HAP-1 (cell line): ENCODE results near the gene TMED3.

Source experiments
- DNase-seq, 2 experiments: peaks; one replicate each; pipeline ENCODE4 v3.0.0-alpha.2; 2016 to 2020; ENCODE audit warnings: low spot score in 2 of 2
- H3K27me3 ChIP-seq: fragments of 250-450 bp; sonication (Bioruptor Pico); 2 replicates; pipeline ENCODE4 v1.5.1; 2020; ENCODE audit warnings: low read depth, mild to moderate bottlenecking, moderate library complexity
- H3K36me3 ChIP-seq: fragments of 250-450 bp; sonication (Bioruptor Pico); replicated peaks from 2 replicates; pipeline ENCODE4 v1.5.1; 2020; ENCODE audit warnings: mild to moderate bottlenecking
- H3K4me1 ChIP-seq: fragments of 250-450 bp; sonication (Bioruptor Pico); 2 replicates; pipeline ENCODE4 v1.5.1; 2020; ENCODE audit warnings: mild to moderate bottlenecking
- H3K4me3 ChIP-seq: fragments of 250-450 bp; sonication (Bioruptor Pico); 2 replicates; pipeline ENCODE4 v1.5.1; 2020; ENCODE audit warnings: mild to moderate bottlenecking, moderate library complexity
- H3K9me3 ChIP-seq: fragments of 250-450 bp; sonication (Bioruptor Pico); 2 replicates; pipeline ENCODE4 v1.5.1; 2020; ENCODE audit warnings: mild to moderate bottlenecking, moderate library complexity
- in situ Hi-C: fragments of 300-500 bp; cut with MboI; formaldehyde crosslinking; loops from 3 replicates; pipeline ENCODE4 v1.14.3; 2020; ENCODE audit warnings: low sequenced_read_pairs, inconsistent platforms, mixed read lengths

TMED3 gene

GRCh38 chr15:79310985-79311900, at the start of gene TMED3:
TSS of gene TMED3 (plus strand) at chr15:79311112. CDS start at chr15:79311250, 138 bp downstream.
- in situ Hi-C loops = no loop called here
- Histone ChIP-seq H3K4me1 (peaks cover 14% of the 10 kb centered on the region), H3K27me3 (peaks cover 39% of the 10 kb centered on the region), H3K36me3 (peaks cover 42% of the 10 kb centered on the region), H3K9me3 (no peaks in the 10 kb centered on the region), H3K4me3 (peak within 1 kb of the TSS; percentile 94)
- peak; percentile 95 to 96 for DNase-seq

- no peak overlapping the region for H3K4me3 ChIP-seq
- no peaks in the 10 kb centered on the region for H3K4me1 ChIP-seq
- in situ Hi-C loops = no loop called here
- no peaks in the 10 kb centered on the region; the same call in 1 of the 2 replicates for H3K9me3 ChIP-seq
- no peaks in the 10 kb centered on the region for H3K36me3 ChIP-seq
- DNase-seq = no peak
- H3K27me3 ChIP-seq = no peaks in the 10 kb centered on the region; the same call in 1 of the 2 replicates
These were observed 49.1 kb upstream of the TMED3 start for GRCh38 chr15:79261836-79262235.

- no peak for DNase-seq
- H3K4me3 ChIP-seq = no peak overlapping the region
- in situ Hi-C loops = no loop called here
- H3K9me3 ChIP-seq = no peaks in the 10 kb centered on the region
- H3K4me1 ChIP-seq = no peaks in the 10 kb centered on the region
- H3K27me3 ChIP-seq = peaks cover 3% of the 10 kb centered on the region; the same call in 1 of the 2 replicates
- H3K36me3 ChIP-seq = no peaks in the 10 kb centered on the region
These were observed 45.7 kb upstream of the TMED3 start for GRCh38 chr15:79265167-79265566.

GRCh38 chr15:79265987-79266579, 44.8 kb upstream of the TMED3 start:
- Histone ChIP-seq H3K36me3 (no peaks in the 10 kb centered on the region), H3K4me3 (no peak overlapping the region), H3K27me3 (peaks cover 3% of the 10 kb centered on the region; the same call in 1 of the 2 replicates), H3K9me3 (no peaks in the 10 kb centered on the region), H3K4me1 (no peaks in the 10 kb centered on the region)
- DNase-seq = no peak
- in situ Hi-C loops = no loop called here

GRCh38 chr15:79282371-79283251, 28.3 kb upstream of the TMED3 start, which contains the start of gene ANKRD34C:
TSS of gene ANKRD34C (plus strand) at chr15:79282722. CDS start at chr15:79293285, 10,563 bp downstream.
- Histone ChIP-seq H3K4me1 (no peaks in the 10 kb centered on the region), H3K36me3 (no peaks in the 10 kb centered on the region), H3K27me3 (peaks cover 58% of the 10 kb centered on the region), H3K4me3 (no peak within 1 kb of the TSS), H3K9me3 (no peaks in the 10 kb centered on the region)
- in situ Hi-C loops = no loop called here
- no peak for DNase-seq

GRCh38 chr15:79283252-79284048, 27.5 kb upstream of the TMED3 start:
- no peaks in the 10 kb centered on the region for H3K36me3 ChIP-seq
- H3K9me3 ChIP-seq = no peaks in the 10 kb centered on the region
- peak; percentile 21 to 81 for DNase-seq
- in situ Hi-C loops = no loop called here
- H3K4me1 ChIP-seq = no peaks in the 10 kb centered on the region
- peaks cover 61% of the 10 kb centered on the region for H3K27me3 ChIP-seq
- no peak overlapping the region for H3K4me3 ChIP-seq

GRCh38 chr15:79290642-79291275, 20.2 kb upstream of the TMED3 start:
- H3K9me3 ChIP-seq = no peaks in the 10 kb centered on the region
- in situ Hi-C loops = no loop called here
- H3K4me3 ChIP-seq = no peak overlapping the region
- H3K36me3 ChIP-seq = no peaks in the 10 kb centered on the region
- H3K4me1 ChIP-seq = no peaks in the 10 kb centered on the region
- peaks cover 7% of the 10 kb centered on the region for H3K27me3 ChIP-seq
- no peak for DNase-seq

GRCh38 chr15:79292011-79292410, 18.9 kb upstream of the TMED3 start:
- no peak for DNase-seq
- in situ Hi-C loops = no loop called here
- Histone ChIP-seq H3K9me3 (no peaks in the 10 kb centered on the region), H3K4me3 (no peak overlapping the region), H3K4me1 (no peaks in the 10 kb centered on the region), H3K27me3 (peaks cover 9% of the 10 kb centered on the region; the same call in 1 of the 2 replicates), H3K36me3 (no peaks in the 10 kb centered on the region)

- Histone ChIP-seq H3K9me3 (no peaks in the 10 kb centered on the region), H3K36me3 (no peaks in the 10 kb centered on the region), H3K4me3 (no peak overlapping the region), H3K27me3 (peaks cover 10% of the 10 kb centered on the region), H3K4me1 (no peaks in the 10 kb centered on the region)
- DNase-seq = no peak
- in situ Hi-C loops = no loop called here
These were observed 16.8 kb upstream of the TMED3 start for GRCh38 chr15:79294075-79294474.

GRCh38 chr15:79296583-79296982, 14.3 kb upstream of the TMED3 start:
- Histone ChIP-seq H3K4me3 (no peak overlapping the region), H3K36me3 (no peaks in the 10 kb centered on the region), H3K27me3 (peaks cover 21% of the 10 kb centered on the region), H3K9me3 (no peaks in the 10 kb centered on the region), H3K4me1 (no peaks in the 10 kb centered on the region)
- DNase-seq = no peak
- in situ Hi-C loops = no loop called here

- no peaks in the 10 kb centered on the region for H3K36me3 ChIP-seq
- peaks cover 30% of the 10 kb centered on the region for H3K27me3 ChIP-seq
- no peak overlapping the region for H3K4me3 ChIP-seq
- in situ Hi-C loops = no loop called here
- no peak for DNase-seq
- H3K9me3 ChIP-seq = no peaks in the 10 kb centered on the region
- no peaks in the 10 kb centered on the region for H3K4me1 ChIP-seq
These were observed 11.6 kb upstream of the TMED3 start for GRCh38 chr15:79299126-79299840.

GRCh38 chr15:79299841-79300235, 11.1 kb upstream of the TMED3 start:
- Histone ChIP-seq H3K27me3 (peaks cover 35% of the 10 kb centered on the region), H3K4me3 (no peak overlapping the region), H3K36me3 (no peaks in the 10 kb centered on the region), H3K4me1 (no peaks in the 10 kb centered on the region), H3K9me3 (no peaks in the 10 kb centered on the region)
- in situ Hi-C loops = no loop called here
- no peak for DNase-seq
